SIG-M5 treated with dmso at 0.1 percent for 504 hours (cell line): ENCODE data around the gene PPM1K.

ENCODE experiments used
- DNase-seq: peaks from one replicate; lab custom pipeline; 2025; ENCODE audit not compliant: unreplicated experiment; lab: John Stamatoyannopoulos, UW

Gene PPM1K

GRCh38 chr4:88223516-88223915, 60.8 kb downstream of the PPM1K start:
- no peak for DNase-seq

- peak; percentile 74 for DNase-seq
Measured at GRCh38 chr4:88219099-88219498, 65.3 kb downstream of the PPM1K start.

- no peak for DNase-seq
Measured at GRCh38 chr4:88217169-88217568, 67.2 kb downstream of the PPM1K start.

- no peak for DNase-seq
Measured at GRCh38 chr4:88216395-88216794, 68.0 kb downstream of the PPM1K start.

- no peak for DNase-seq
Measured at GRCh38 chr4:88215351-88215750, 69.0 kb downstream of the PPM1K start.

- no peak for DNase-seq
Measured at GRCh38 chr4:88212253-88212561, 72.2 kb downstream of the PPM1K start.

GRCh38 chr4:88211473-88212252, 72.7 kb downstream of the PPM1K start:
- DNase-seq: peak; percentile 51

GRCh38 chr4:88208156-88208555, 76.2 kb downstream of the PPM1K start:
- no peak for DNase-seq
